K562 (cell line): ENCODE results near the gene RNF180. TPM values are rescaled to one million over a fixed set of nuclear protein-coding genes. Genes with fewer than 3 reads are reported as not detected.

Source experiments
- ATAC-seq: fragments of 200-7000 bp; cut with Tn5 transposase; 3 replicates; pipeline ENCODE4 v1.9.1; 2020; ENCODE audit warnings: moderate library complexity
- BruUV-seq: library from RNA; stranded (reverse); fragments of 400-500 nt; replicated peaks from 2 replicates; lab custom pipeline; 2021; lab: Mats Ljungman, UMichigan
- CTCF ChIA-PET: fragments of 300-600 bp; formaldehyde crosslinking; extraction: SDS; loops from one replicate; lab custom pipeline; 2021; ENCODE audit warnings: low intra/inter-chr PET ratio; lab: Yijun Ruan, JAX
- POLR2A ChIA-PET: fragments of 300-600, 350-650 bp; sonication (Branson Sonifier 250); formaldehyde crosslinking; extraction: SDS; loops from one replicate; lab custom pipeline; 2021; ENCODE audit warnings: antibody characterized with exemption, inconsistent platforms; lab: Yijun Ruan, JAX
- DNase-seq, 4 experiments: peaks; one replicate each; pipeline versions ENCODE4 v3.0.0 to v3.0.0-alpha.2; 2011 to 2018; ENCODE audit warnings: low spot score in 3 of 4, mixed read lengths in 3 of 4; ENCODE audit errors: extremely low read depth in 1 of 4
- FAIRE-seq: peaks from 2 replicates; lab custom pipeline; 2011; peaks lifted over from hg19 to GRCh38; lab: Jason Lieb, UNC
- H2AFZ ChIP-seq: 2 replicates; pipeline ENCODE4 v1.6.0; 2011; ENCODE audit warnings: low read depth, low read length, control low read depth, inconsistent platforms
- H3K27ac ChIP-seq: fragments of 200-600 bp; 3 replicates; pipeline ENCODE4 v1.8.0; 2011; ENCODE audit warnings: low read depth, mild to moderate bottlenecking, control low read depth, inconsistent platforms, low read length, moderate library complexity, mixed read lengths; ENCODE audit errors: extremely low read depth
- H3K27me3 ChIP-seq, 2 experiments: fragments of 300-600 bp in 1 of 2; 2 replicates in 1 of 2; 3 replicates in 1 of 2; pipeline versions ENCODE4 v1.6.0 to v1.8.0; 2011; ENCODE audit warnings: inconsistent platforms in 2 of 2, low read length in 2 of 2, mild to moderate bottlenecking in 1 of 2, mixed read lengths in 1 of 2, moderate library complexity in 1 of 2; ENCODE audit not compliant: control insufficient read depth in 2 of 2, insufficient read depth in 2 of 2
- H3K36me3 ChIP-seq: fragments of 300-600 bp; 3 replicates; pipeline ENCODE4 v1.8.0; 2011; ENCODE audit warnings: mild to moderate bottlenecking, low read length, inconsistent platforms; ENCODE audit not compliant: control insufficient read depth, insufficient read depth
- H3K4me1 ChIP-seq, 2 experiments: fragments of 200-600 bp in 1 of 2; replicated peaks in 1 of 2; 2 replicates in 1 of 2; 3 replicates in 1 of 2; pipeline versions ENCODE4 v1.5.1 to v1.8.0; 2011; ENCODE audit warnings: inconsistent platforms in 2 of 2, low read length in 2 of 2, mild to moderate bottlenecking in 1 of 2, mixed read lengths in 1 of 2, moderate library complexity in 1 of 2; ENCODE audit not compliant: control insufficient read depth in 2 of 2, insufficient read depth in 2 of 2
- H3K4me2 ChIP-seq: 2 replicates; pipeline ENCODE4 v1.6.1; 2011; ENCODE audit warnings: low read length, control low read depth, inconsistent platforms, mixed read lengths; ENCODE audit not compliant: insufficient read depth
- H3K4me3 ChIP-seq: fragments of 200-600 bp; sonication (generic), shearing (Covaris generic); 2 replicates; pipeline ENCODE4 v1.5.1; 2016; ENCODE audit warnings: control low read depth, inconsistent platforms
- H3K79me2 ChIP-seq: fragments of 200-600 bp; 3 replicates; pipeline ENCODE4 v1.8.0; 2011; ENCODE audit warnings: low read length, inconsistent platforms; ENCODE audit not compliant: control insufficient read depth, insufficient read depth
- H3K9ac ChIP-seq, 2 experiments: 2 replicates each; pipeline versions ENCODE4 v1.6.0 to v1.6.1; 2011; ENCODE audit warnings: low read depth in 2 of 2, low read length in 2 of 2, control low read depth in 1 of 2, inconsistent platforms in 1 of 2, mild to moderate bottlenecking in 1 of 2, mixed read lengths in 1 of 2; ENCODE audit not compliant: insufficient read depth in 1 of 2
- H3K9me1 ChIP-seq: one replicate; pipeline ENCODE4 v1.6.0; 2011; ENCODE audit warnings: inconsistent platforms, mild to moderate bottlenecking, low read length, moderate library complexity; ENCODE audit not compliant: control insufficient read depth, insufficient read depth
- H3K9me3 ChIP-seq: replicated peaks from 2 replicates; pipeline ENCODE4 v1.5.1; 2011; ENCODE audit warnings: low read depth, low read length, inconsistent platforms; ENCODE audit not compliant: control insufficient read depth, insufficient read depth
- H4K20me1 ChIP-seq: replicated peaks from 2 replicates; pipeline ENCODE4 v1.6.1; 2011; ENCODE audit warnings: low read length, inconsistent platforms, mixed read lengths; ENCODE audit not compliant: control insufficient read depth, insufficient read depth
- CTCFL ChIP-seq: IDR thresholded peaks from 2 replicates; pipeline ENCODE4 v1.6.1; 2011; ENCODE audit warnings: borderline replicate concordance, low read depth, mild to moderate bottlenecking, moderate library complexity, low read length; ENCODE audit not compliant: insufficient read depth, poor library complexity, severe bottlenecking
- GATAD2B ChIP-seq: fragments of 450-650 bp; IDR thresholded peaks from 2 replicates; pipeline ENCODE4 v1.6.1; 2017; ENCODE audit warnings: mild to moderate bottlenecking, borderline replicate concordance
- GTF2A2 ChIP-seq: IDR thresholded peaks from 2 replicates; pipeline ENCODE4 v1.6.1; 2016; ENCODE audit warnings: mild to moderate bottlenecking, missing genetic modification characterization, missing compliant biosample characterization
- HLTF ChIP-seq: fragments of 450-650 bp; IDR thresholded peaks from 2 replicates; pipeline ENCODE4 v1.6.1; 2016
- MGA ChIP-seq: fragments of 450-650 bp; IDR thresholded peaks from 2 replicates; pipeline ENCODE4 v1.6.1; 2016; ENCODE audit warnings: mild to moderate bottlenecking, moderate library complexity
- POLR2AphosphoS2 ChIP-seq: IDR thresholded peaks from 2 replicates; pipeline ENCODE4 v1.6.1; 2012; ENCODE audit warnings: low read length, improper control_type of control experiment
- SOX6 ChIP-seq: fragments of 450-650 bp; IDR thresholded peaks from 2 replicates; pipeline ENCODE4 v1.6.1; 2014; ENCODE audit warnings: mild to moderate bottlenecking
- ZNF324 ChIP-seq: fragments of 250-450 bp; sonication (Bioruptor Pico); IDR thresholded peaks from 2 replicates; pipeline ENCODE4 v1.4.0; 2020; ENCODE audit warnings: mild to moderate bottlenecking
- WGBS: fragments of 100-300 bp; shearing (Covaris generic); methylation state at CpG from one replicate; pipeline ENCODE4 v1.1.6; 2016; ENCODE audit warnings: low coverage, mixed read lengths; ENCODE audit not compliant: insufficient coverage; ENCODE audit errors: missing lambda C conversion rate; 5-methylcytosine and 5-hydroxymethylcytosine counted together
- in situ Hi-C: fragments of 300-500 bp; cut with MboI; formaldehyde crosslinking; loops from 4 replicates; pipeline ENCODE4 v1.15.0; 2018; ENCODE audit warnings: inconsistent platforms, mixed read lengths
- intact Hi-C: fragments of 100-400 bp; cut with micrococcal nuclease; formaldehyde crosslinking; loops from 2 replicates; pipeline ENCODE4 v1.14.2; 2022
- polyA plus RNA-seq, 8 experiments: library from polyadenylated mRNA; depleted of rRNA in 4 of 8; stranded (reverse) in 5 of 8; unstranded in 3 of 8; fragments of >200 nt; fragmentation: Nextera tagmentation in 2 of 8; fragmentation: Illumina TruSeq in 1 of 8; extraction: Ambion mirVana in 2 of 8; extraction: Trizol in 1 of 8; gene quantifications; 2 replicates each; pipeline versions ENCODE4 v1.2.1 to v1.2.3, GENCODE V29; 2011 to 2014; ENCODE audit warnings: inconsistent platforms in 1 of 8, missing spikeins in 1 of 8
- total RNA-seq, 7 experiments: library from RNA; depleted of rRNA in 6 of 7; stranded (reverse); fragments of >200 nt in 6 of 7; fragmentation: Illumina TruSeq in 2 of 7; extraction: Trizol in 2 of 7; gene quantifications; 2 replicates each; pipeline versions ENCODE4 v1.2.1 to v1.2.3, GENCODE V29; 2011 to 2021; ENCODE audit warnings: low replicate concordance in 1 of 7
- TF ChIP-seq, protein P1 (sequence below): sonication (generic); formaldehyde crosslinking; IDR thresholded peaks from 2 replicates; pipeline ENCODE4 v1.8.0; 2022; ENCODE audit warnings: missing genetic modification reagents, mild to moderate bottlenecking, moderate library complexity, borderline replicate concordance

Gene RNF180
- total and polyA plus RNA-seq, 9 of the 15 experiments (the other 6 are each of a cell fraction or from before 2014, with no cell fraction given) = 0.05 TPM; not detected in 8

DNA sequence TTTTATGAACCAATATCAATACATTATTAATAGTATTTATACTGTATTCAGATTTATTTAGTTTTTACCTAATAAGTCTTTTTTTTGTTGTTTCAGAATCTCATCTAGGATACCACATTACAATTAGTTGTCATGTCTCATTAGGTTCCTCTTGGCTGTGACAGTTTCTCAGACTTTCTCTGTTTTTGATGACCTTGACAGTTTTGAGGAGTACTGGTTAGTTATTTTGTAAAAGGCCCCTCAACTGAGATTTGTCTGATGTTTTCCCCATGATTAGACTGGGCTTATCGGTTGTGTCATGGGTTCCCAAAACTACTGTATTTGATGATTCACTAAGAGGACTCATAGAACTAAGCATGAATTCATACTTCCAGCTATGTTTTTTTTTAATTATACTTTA, 56.3 kb downstream of the RNF180 start:
- CTCF ChIA-PET = no interaction called here
- BruUV-seq = no TSS peak
- no peak overlapping the region for H3K4me2 ChIP-seq
- DNase-seq = no peak
- no peaks in the 10 kb centered on the region for H3K9me1 ChIP-seq
- no peaks in the 10 kb centered on the region for H3K79me2 ChIP-seq
- no peaks in the 10 kb centered on the region for H3K9me3 ChIP-seq
- no peak for FAIRE-seq
- POLR2A ChIA-PET = interaction anchor here (0.7 kb wide), 1 partner anchor 17 kb away, joined by 3 read pairs; no protein-coding TSS in a partner anchor
- intact Hi-C loops = no loop called here
- no peak for ATAC-seq
- in situ Hi-C loops = no loop called here
- no peaks in the 10 kb centered on the region for H3K36me3 ChIP-seq
- H3K9ac ChIP-seq = no peak overlapping the region
- no peaks in the 10 kb centered on the region for H3K27me3 ChIP-seq
- H3K27ac ChIP-seq = no peak overlapping the region
- H4K20me1 ChIP-seq = no peaks in the 10 kb centered on the region
- H2AFZ ChIP-seq = no peak overlapping the region
- WGBS = 0% methylated on average over 1 of the region's 1 CpG
- no peak overlapping the region for H3K4me3 ChIP-seq
- no peaks in the 10 kb centered on the region for H3K4me1 ChIP-seq
- TF ChIP-seq CTCFL (no peak), ZNF324 (no peak), GATAD2B (no peak), MGA (no peak), GTF2A2 (tag) (no peak), HLTF (no peak), POLR2AphosphoS2 (no peak), SOX6 (no peak)
- TF ChIP-seq, protein P1, sequence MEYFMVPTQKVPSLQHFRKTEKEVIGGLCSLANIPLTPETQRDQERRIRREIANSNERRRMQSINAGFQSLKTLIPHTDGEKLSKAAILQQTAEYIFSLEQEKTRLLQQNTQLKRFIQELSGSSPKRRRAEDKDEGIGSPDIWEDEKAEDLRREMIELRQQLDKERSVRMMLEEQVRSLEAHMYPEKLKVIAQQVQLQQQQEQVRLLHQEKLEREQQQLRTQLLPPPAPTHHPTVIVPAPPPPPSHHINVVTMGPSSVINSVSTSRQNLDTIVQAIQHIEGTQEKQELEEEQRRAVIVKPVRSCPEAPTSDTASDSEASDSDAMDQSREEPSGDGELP (CRISPR knock-in tag) = no peak
